GM21723 (cell line): ENCODE results near the gene ITGA2B.
"Not testable (repeated sequence)": the region's sequence is repeated elsewhere in the genome, so short reads cannot be mapped to it uniquely, and the experiment has no call there.

ENCODE experiments used
- ATAC-seq: cut with Tn5 transposase; IDR thresholded peaks from one replicate; pipeline ENCODE4 v1.9.1; 2021; ENCODE audit warnings: mild to moderate bottlenecking, moderate library complexity; ENCODE audit not compliant: unreplicated experiment

ITGA2B gene

DNA sequence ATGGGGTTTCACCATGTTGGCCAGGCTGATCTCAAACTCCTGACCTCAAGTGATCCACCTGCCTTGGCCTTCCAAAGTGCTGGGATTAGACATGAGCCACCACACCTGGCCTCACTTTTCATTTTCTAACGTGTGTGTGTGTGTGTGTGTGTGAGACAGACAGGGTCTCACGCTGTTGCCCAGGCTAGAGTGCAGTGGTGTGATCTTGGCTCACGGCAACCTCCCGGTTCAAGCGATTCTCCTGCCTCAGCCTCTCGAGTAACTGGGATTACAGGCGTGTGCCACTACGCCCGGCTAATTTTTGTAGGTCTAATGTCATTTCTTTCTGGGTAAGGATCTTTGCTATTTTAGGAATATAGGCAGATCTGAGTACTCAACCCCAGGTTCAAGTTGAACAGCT lies 4.7 kb upstream of the ITGA2B start:
- ATAC-seq: not testable (repeated sequence)

DNA sequence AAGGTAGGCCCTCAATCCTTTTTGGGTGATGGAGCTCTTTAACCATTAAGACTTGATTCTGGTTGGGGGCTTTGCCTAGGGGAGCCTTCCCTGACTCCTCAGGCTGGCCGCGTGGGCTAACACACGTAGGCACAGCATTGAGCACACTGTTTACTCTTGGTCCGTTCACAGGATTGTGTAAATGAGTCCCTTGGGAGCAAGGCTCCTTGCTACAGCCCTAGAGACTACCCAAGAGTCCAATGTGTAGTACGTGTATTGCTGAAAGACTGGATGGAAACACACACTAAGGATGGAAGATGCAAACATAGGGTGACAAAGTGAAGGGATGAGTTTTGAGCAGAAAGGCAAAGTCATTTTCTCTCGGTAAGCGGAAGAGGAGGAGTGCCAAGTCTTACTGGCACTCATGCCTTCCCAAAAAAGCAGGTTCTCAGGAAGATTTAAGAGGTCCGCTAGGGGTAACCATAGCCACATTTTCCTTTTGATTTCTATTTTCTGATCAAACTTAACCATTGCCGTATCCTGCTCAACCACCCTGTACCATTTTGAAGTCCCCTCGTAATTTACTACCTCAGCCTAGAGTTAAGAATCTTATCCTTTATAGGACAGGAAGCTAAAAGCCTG lies 911 bp upstream of the ITGA2B start:
- ATAC-seq: no peak

DNA sequence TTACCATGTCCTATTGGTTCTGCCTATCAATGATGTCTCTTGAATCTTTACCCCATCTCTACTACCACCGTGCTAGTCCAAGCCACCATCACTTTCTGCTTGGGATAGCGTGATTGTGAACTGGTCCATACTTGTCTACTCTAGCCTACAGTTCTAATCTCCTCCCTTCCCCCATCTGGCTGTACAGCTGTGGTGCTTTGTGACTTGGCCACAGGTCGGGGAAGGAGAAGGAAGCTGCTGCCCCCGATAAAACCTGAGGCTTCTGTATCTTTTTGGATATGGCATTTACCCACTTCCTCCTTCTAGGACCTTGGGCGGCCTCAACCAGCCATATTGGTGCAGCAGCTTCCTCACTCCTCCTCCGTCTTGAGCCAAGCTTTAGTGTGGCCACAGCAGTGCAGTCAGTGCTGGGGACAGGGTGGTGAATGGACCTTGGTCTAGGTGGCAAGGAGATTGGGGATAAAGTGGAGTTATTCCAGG lies 314 bp upstream of the ITGA2B start:
- no peak for ATAC-seq

DNA sequence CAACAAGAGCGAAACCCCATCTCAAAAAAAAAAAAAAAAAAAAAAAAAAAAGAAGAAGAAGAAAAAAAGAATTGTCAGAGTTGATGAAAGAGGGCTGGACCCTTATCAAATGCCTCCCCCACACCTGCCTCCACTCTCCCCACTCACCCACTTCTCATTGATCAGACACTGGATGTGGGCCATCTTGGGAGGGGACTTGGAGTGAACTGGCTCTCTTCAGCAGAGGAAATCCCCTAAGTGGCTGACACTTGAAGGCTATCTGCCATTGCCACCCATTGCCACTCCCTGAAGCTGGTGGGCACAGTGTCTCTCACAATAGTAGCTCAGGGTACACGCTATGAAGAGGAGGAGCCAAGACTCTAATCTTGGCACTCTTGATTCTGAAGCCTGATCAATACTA lies 1.6 kb downstream of the ITGA2B start:
- ATAC-seq: no peak

DNA sequence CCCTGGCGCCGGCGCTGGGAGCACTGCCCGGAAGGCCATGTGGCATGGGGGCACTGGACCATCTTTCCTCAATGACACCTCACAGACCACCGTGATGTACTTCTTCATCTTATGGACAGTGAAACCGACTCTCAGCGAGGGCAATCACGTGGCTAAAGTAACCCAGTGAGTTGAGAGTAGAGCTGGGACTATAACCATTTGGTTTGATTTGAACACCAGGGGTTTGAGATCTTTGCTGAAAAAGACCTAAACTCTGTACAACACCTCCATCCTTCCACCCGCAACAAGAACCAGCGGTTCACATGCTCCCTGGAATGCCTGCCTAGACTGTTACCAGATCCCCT lies 3.3 kb downstream of the ITGA2B start:
- no peak for ATAC-seq

DNA sequence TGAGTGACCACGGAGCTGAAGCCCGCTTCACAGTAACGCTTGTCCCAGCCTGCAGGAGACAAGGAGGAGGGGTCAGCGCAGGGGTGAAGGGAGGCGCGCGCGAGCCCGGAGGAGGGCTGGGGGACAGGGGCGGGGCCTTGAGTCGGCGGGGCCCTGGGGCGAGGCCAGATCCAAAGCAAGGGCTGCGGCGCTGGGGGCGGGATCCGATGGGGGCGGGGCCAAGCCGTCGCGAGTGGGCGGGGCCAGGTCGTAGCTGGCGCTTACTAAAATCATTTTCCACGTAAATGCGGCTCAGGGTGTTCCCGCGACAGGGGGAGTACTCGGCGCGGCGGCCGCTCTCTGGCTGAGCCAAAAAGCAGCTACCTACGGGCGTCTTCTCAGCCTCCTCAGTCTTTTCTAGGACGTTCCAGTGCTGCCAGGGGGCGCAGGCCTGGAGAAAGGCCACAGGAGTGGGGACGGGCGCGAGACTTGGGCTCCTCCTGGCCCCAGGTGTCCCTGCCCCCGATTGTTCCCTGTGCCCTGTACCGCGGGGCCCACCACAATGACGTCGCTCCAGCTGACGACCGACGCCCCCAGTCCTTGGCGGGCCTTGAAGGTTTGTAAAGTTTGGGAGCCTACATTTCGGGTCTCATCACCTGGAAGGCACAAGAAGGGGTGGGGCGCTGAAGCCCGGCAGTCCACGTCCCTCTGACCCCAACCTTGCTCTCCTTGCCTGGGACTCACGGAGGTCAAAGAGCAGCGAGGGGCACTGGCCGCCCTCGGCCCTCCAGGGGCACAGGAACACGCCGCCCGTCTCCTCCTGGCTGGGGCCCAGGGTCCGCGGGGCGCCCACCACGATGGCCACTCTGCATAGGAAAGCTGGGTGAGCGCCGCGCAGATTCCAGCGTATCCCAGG lies 3.9 kb downstream of the ITGA2B start:
- ATAC-seq: peak; percentile 55

DNA sequence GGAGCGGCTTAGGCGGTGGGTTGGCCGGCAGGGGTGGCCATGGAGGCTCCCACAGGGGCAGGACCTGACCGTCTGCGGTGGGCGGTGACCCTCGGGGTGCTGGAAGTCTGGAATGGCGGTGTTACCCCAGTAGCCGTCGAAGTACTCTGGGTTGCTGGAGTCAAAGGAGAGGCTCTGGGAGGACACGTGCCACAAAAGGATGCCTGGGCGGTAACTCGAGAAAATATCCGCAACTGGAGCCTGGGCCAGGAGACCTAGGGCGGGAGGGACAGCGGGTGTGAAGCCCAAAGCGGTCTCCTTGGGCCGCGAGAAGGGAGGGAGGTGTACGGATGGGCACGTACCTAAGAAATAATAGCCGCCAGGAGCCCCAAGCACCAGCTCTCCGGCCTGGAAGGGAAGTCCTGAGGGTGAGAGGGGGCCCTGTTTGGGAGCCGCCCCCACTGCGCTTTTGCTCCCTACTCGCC lies 4.6 kb downstream of the ITGA2B start:
- ATAC-seq: no peak

DNA sequence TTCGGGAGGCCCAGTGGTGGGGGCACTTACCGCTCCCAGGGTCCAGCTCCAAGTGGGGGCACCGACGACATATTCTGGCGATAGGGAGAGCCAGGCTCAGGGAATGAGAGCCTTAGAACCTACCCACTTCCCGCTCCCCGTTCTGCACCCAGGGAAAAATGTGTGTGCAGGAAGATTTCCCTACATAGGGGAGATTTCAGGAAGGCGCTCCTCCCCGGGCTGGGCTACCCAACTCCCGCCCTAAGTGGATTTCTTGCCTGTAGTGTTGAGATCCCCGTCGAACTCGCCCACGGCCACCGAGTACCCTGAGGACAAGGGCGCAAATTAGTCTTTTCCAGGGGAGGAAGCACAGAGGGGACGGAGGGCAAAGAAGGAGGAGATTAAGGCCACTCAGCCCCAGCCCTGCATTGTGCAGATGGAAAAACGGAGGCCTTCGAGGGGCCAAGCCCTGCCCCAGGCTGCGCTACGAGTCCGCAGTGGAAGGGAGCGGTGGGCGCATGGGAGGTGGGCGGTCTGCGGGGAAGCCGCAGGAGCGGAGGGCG lies 5.1 kb downstream of the ITGA2B start:
- ATAC-seq: no peak

DNA sequence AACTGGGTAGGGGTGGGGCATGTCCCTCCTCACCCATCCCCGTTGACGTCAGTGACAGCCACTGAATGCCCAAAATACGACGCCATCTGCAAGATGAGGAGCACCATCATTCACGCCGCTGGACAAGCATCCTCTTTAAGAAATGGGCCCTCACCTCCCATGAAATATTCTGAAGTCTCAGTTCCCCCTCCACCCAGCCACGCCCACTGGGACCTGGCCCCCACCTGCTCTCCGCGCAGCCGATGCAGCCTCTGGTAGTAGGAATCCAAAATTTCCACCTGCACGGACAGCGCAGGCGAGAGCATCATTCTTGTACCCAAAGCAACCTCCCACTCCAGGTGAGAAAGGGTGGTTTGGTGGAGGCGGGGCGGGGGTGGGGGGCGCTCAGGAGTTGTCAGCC lies 5.6 kb downstream of the ITGA2B start:
- no peak for ATAC-seq

DNA sequence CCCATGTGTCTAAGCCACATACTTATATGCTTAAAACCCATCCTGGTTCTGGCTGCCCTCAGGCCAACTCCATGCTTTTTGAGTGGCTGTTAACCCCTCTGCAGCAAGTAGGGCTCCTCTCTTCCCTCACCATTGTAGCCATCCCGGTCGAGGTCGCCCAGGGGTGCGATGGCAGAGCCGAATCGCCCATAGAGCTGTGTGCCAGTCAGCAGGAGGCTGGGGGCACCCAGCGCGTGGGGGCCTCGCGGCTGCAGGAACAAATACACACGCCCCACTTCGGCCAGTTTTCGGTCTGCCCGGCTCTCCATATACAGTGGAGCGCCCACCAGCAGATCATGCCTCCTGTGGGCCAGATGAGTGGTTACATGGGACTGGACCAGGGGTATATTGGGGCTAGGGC lies 6.1 kb downstream of the ITGA2B start:
- ATAC-seq: no peak

DNA sequence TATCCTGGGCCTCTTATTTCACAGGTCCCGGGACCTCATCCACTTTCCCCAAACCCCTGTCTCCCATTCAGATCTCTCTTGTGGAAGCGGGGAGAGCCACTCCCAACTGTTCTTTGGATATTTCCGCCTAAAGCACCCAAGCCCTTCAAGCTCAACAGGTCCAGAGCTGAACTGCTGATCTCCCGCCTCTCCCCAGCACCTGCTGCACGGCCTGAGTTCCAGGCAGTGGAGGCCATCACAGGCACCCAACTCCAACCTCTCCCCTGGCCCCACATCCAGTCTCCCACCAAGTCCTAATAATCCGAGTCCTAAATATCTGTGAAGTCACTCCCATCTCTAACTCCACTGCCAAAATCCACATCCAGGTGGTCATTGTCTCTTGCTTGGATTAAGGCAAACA lies 6.5 kb downstream of the ITGA2B start:
- no peak for ATAC-seq

DNA sequence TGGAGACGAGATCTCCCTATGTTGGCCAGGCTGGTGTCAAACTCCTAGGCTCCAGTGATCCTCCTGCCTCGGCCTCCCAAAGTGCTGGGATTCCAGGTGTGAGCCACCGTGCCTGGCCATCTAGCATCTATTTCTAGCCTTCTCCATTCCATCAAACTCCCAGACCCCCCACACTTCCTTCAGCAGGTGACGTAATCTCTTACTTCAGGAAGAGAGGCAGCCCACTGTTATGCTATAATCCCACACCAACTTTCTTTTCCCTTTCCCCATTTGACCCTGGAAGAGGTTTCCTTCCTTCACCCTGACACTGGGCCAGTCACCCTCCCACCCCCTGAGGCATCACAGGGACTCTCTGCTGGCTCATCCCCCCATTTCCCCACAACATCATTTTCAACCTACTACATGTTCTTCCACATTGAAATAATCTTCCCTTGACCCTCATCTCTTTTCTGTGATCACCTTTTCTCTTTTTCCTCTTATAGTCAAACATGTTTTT lies 7.6 kb downstream of the ITGA2B start:
- ATAC-seq: no peak

DNA sequence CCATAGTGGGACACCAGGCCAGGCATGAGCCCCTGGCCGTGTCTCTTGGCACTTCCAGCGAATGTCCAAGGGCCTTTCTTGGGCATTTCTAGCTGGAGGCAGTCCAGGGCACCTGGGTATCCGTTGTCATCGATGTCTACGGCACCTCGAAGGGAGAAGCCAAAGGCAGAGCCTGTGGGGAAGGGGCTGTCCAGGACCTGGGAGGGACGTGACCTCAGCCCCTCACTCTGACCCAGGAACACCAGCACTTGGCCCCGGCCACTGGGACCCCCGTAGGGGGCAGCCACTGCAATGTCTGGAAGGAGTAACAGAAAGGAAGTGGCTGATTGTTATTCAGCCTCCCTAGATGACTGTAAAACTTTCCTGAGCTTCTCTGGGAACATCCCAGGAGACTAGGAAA lies 8.7 kb downstream of the ITGA2B start:
- no peak for ATAC-seq

DNA sequence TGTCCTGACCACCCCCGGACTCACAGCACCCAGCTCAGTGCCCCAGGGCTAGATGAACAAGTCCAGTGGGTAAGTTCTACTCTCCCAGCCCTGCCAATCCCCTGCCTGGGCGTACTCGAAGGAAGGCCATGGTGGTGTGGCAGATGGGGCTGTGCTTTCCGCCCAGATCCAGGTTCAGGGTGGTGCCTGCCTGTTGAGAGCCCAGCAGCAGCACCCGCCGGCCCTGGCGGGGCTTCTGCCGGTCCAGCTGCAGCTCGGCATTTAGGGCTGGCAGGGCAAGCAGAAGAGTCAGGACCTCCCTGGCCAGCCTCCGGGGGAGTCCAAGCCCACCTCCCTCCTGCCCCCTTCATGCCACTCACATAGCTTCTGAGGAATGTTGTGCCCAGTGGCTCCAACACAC lies 9.6 kb downstream of the ITGA2B start:
- ATAC-seq: no peak

DNA sequence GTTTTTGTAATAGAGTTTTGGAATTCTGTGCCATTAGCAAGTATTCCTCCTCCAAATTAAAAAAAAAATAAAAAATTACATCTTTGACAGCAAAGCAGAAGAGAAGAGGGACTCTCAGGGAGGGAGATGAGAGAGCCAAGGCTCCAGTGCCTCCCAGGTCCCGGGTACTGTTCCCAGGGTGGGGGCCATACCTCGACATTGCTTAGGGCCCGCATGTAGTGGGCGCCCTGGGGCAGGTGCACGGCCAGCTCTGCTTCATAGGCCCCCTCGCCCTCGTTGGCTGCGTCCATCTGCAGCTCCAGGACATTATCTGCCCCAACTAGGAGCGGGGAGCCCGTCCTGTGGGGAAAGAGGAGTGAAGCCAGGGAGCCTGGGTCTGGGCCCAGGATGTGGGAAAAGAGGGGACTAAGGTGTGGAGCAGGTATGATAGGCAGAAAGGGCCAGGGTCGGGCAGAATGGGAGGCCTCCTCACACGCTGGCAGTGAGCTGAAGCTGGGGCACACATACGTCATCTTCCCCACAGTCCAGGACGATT lies 11.2 kb downstream of the ITGA2B start:
- no peak for ATAC-seq

DNA sequence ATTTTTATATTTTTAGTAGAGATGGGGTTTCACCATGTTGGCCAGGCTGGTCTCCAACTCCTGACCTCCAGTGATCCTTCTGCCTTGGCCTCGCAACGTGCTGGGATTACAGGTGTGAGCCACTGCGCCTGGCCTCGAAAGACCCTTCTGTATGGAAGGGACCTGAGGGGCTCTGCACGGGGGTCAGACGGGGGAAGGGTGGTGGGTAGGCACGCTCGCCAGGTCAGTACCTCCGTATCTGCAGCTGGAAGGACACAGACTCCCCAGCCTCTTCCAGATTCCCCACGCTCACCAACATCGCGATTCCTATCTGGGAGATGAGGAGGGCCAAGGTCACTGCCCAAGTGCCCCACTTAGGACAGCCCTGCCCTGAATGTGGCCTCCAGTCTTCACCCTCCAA lies 12.7 kb downstream of the ITGA2B start:
- ATAC-seq: no peak

DNA sequence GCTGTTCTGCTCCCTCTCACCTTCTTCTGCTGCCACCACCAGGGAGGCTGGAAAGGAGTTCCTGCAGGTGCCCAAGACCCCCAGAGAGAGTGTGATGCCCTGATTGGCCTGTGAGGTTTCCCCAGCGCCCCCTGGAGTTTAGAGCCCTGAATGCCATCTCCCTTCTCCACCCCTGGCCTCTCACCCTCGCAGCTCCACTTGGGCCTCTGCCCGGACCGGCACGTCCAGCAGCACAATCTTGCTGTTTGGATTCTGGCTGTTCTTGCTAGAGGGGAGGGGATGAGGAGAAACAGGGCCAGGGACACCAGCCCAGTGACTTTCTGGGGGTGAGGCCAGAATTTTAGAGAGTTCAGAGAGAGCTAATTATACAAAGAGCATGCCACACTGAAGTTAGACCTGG lies 13.3 kb downstream of the ITGA2B start:
- ATAC-seq: no peak

DNA sequence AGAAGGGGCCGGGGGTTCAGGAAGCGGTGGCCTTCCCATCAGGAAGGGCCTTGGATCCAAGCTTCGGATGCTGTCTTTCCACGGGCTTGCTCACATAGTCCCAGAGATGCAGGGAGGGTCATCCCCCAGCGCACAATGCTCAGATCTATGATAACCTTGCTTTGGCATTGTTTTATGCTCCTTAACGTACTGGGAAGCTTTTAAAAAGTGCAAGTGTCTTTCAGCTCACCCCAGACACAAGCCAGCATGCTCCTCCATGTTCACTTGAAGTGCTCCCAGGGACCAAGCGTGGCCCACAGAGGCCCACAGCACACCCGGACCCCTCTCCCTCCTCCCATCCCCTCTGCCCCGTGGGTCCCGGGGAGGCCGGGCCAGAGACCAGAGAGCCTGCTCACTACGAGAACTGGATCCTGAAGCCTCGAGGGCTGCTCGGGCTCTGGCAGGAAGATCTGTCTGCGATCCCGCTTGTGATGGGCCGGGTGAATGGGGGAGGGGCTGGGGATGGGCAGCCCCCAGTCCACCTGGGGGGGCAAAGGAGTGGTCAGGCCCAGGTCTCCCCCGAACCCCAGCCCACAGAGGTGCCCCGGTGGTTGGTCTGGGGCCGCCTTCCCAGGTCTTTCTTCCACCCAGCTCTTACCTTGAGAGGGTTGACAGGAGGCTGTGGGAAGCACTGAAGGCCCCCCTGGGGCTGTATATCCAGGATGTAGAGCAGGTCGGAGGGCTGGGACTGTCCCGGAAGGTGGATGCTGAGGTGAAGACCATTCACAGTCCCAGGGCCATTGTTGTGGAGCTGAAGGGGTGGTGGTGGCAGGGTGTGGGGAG lies 14.0 kb downstream of the ITGA2B start:
- no peak for ATAC-seq

DNA sequence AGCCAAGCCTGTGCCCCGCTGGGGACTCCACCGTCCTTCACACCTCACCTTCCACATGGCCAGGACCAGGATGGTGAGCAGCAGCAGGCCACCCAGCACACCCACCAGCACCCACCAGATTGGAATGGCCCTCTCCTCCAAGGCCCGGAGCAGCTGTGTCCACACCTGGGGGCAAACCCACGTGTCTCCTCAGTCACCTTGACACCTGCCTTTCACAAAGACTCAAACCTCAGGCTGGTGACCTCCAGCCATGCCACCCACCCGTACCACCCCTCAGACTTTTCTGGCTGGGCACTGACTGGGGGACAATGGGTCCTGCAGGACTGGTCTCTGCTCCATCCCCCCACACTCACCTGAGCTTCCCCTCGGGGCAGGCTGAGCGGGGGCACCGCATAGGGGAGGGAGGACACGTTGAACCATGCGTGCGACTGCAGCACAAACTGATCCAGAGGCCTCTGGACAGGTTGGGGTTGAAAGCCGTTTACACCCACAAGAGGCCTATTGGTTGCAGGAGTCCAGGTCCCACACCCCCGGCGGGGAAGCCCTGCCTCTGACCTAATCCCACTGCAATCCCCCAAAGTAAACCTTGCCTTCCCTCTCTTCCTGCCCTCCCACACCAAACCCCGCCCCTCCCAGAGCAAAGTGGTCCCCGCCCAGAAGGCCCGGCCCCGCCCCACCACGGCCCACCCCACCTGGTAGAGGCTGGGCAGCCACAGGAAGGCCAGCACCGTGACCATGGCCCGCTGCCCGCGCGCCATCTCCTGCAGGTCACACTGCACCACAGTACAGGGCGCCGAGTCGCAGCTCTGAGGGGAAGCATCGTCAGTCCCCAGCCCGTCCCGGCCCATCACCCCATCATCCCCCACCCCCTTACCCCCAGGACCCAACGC lies 14.9 kb downstream of the ITGA2B start:
- ATAC-seq: no peak

DNA sequence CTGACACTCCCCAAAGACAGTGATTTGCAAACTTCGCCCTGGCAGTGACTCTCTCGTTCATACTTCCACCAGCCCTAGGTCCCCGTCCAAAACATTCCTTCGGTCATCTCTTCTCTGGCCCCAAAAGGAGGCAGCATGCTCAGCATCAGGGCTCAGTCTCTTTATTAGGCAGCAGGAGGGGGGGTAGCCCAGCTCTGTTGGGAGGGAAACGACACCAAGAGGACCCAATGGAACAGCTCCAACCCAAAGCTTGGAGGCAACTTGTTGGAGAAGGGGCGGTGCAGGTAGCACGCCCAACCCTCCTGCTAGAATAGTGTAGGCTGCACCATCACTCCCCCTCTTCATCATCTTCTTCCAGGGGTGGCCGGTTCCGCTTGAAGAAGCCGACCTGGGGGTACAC lies 17.4 kb downstream of the ITGA2B start:
- ATAC-seq: no peak
